HEK293 (cell line): ENCODE data around the gene WDR20.

Experiments
- BCL11B ChIP-seq: fragments of 450-650 bp; formaldehyde crosslinking; IDR thresholded peaks from 2 replicates; pipeline ENCODE4 v1.5.1; 2016; ENCODE audit warnings: low read depth, missing biosample characterization, missing genetic modification characterization
- CTCF ChIP-seq: fragments of 450-650 bp; formaldehyde crosslinking; IDR thresholded peaks from 2 replicates; pipeline ENCODE4 v1.5.1; 2016; ENCODE audit warnings: missing biosample characterization, missing genetic modification characterization
- TSHZ1 ChIP-seq: fragments of 450-650 bp; formaldehyde crosslinking; IDR thresholded peaks from 2 replicates; pipeline ENCODE4 v1.5.1; 2016; ENCODE audit warnings: missing biosample characterization, missing genetic modification characterization, borderline replicate concordance
- ZNF133 ChIP-seq: fragments of 450-650 bp; formaldehyde crosslinking; IDR thresholded peaks from 2 replicates; pipeline ENCODE4 v1.5.1; 2016; ENCODE audit warnings: missing biosample characterization, missing genetic modification characterization
- ZNF274 ChIP-seq, 2 experiments: fragments of 200-500 bp in 1 of 2; fragments of 450-650 bp in 1 of 2; sonication (Bioruptor generic) in 1 of 2; formaldehyde crosslinking in 1 of 2; IDR thresholded peaks; 2 replicates each; pipeline versions ENCODE4 v1.5.1 to v1.6.1; 2014 to 2016; ENCODE audit warnings: borderline replicate concordance in 1 of 2, inconsistent platforms in 1 of 2, low read length in 1 of 2, missing biosample characterization in 1 of 2, missing genetic modification characterization in 1 of 2
- ZNF302 ChIP-seq: fragments of 450-650 bp; formaldehyde crosslinking; IDR thresholded peaks from 2 replicates; pipeline ENCODE4 v1.5.1; 2016; ENCODE audit warnings: missing biosample characterization, missing genetic modification characterization, low read depth
- ZNF768 ChIP-seq: fragments of 450-650 bp; formaldehyde crosslinking; IDR thresholded peaks from 2 replicates; pipeline ENCODE4 v1.5.1; 2018; ENCODE audit warnings: missing biosample characterization, mild to moderate bottlenecking, missing genetic modification characterization
- TF ChIP-seq, protein P1 (sequence below): fragments of 450-650 bp; formaldehyde crosslinking; IDR thresholded peaks from 2 replicates; pipeline ENCODE4 v1.5.1; 2016; ENCODE audit warnings: missing biosample characterization, missing genetic modification characterization
- TF ChIP-seq, protein P2 (sequence below): fragments of 450-650 bp; formaldehyde crosslinking; IDR thresholded peaks from 2 replicates; pipeline ENCODE4 v1.5.1; 2016; ENCODE audit warnings: missing biosample characterization, missing genetic modification characterization, low read depth
- TF ChIP-seq, protein P3 (sequence below): fragments of 450-650 bp; formaldehyde crosslinking; IDR thresholded peaks from 2 replicates; pipeline ENCODE4 v1.5.1; 2016; ENCODE audit warnings: missing biosample characterization, missing genetic modification characterization

DNA sequence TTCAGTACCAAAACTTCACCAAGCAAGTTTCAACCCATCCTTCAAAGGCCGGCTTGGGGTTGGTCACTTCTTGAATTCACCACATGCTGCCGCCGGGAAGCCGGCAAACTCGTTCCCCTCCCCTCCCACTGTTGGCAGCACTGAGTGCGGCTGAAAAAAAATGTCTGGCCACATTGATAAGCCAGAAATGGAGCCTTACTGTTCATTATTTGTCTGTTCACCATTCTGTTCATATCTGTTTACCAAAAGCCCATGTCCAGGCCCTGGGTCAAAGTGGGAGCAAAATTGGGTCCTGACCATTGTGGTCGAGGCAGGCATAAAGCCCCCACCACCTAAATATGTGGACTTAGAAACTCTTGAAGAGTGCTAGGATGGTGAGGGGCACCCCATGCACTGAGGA lies 45.6 kb upstream of the WDR20 start:
- TF ChIP-seq BCL11B (tag by site-specific recombination) (no peak), ZNF302 (tag by site-specific recombination) (no peak), CTCF (tag by site-specific recombination) (no peak), ZNF768 (no peak), ZNF274 (IDR thresholded peaks at IDR 0.05; ENCODE audit: low read length) (no peak), ZNF274 (tag by site-specific recombination; IDR thresholded peaks at IDR 0.05; ENCODE audit: borderline replicate concordance) (no peak), TSHZ1 (tag by site-specific recombination) (no peak), ZNF133 (no peak)
- TF ChIP-seq, protein P1, sequence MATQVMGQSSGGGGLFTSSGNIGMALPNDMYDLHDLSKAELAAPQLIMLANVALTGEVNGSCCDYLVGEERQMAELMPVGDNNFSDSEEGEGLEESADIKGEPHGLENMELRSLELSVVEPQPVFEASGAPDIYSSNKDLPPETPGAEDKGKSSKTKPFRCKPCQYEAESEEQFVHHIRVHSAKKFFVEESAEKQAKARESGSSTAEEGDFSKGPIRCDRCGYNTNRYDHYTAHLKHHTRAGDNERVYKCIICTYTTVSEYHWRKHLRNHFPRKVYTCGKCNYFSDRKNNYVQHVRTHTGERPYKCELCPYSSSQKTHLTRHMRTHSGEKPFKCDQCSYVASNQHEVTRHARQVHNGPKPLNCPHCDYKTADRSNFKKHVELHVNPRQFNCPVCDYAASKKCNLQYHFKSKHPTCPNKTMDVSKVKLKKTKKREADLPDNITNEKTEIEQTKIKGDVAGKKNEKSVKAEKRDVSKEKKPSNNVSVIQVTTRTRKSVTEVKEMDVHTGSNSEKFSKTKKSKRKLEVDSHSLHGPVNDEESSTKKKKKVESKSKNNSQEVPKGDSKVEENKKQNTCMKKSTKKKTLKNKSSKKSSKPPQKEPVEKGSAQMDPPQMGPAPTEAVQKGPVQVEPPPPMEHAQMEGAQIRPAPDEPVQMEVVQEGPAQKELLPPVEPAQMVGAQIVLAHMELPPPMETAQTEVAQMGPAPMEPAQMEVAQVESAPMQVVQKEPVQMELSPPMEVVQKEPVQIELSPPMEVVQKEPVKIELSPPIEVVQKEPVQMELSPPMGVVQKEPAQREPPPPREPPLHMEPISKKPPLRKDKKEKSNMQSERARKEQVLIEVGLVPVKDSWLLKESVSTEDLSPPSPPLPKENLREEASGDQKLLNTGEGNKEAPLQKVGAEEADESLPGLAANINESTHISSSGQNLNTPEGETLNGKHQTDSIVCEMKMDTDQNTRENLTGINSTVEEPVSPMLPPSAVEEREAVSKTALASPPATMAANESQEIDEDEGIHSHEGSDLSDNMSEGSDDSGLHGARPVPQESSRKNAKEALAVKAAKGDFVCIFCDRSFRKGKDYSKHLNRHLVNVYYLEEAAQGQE (tag by site-specific recombination): no peak
- TF ChIP-seq, protein P2, sequence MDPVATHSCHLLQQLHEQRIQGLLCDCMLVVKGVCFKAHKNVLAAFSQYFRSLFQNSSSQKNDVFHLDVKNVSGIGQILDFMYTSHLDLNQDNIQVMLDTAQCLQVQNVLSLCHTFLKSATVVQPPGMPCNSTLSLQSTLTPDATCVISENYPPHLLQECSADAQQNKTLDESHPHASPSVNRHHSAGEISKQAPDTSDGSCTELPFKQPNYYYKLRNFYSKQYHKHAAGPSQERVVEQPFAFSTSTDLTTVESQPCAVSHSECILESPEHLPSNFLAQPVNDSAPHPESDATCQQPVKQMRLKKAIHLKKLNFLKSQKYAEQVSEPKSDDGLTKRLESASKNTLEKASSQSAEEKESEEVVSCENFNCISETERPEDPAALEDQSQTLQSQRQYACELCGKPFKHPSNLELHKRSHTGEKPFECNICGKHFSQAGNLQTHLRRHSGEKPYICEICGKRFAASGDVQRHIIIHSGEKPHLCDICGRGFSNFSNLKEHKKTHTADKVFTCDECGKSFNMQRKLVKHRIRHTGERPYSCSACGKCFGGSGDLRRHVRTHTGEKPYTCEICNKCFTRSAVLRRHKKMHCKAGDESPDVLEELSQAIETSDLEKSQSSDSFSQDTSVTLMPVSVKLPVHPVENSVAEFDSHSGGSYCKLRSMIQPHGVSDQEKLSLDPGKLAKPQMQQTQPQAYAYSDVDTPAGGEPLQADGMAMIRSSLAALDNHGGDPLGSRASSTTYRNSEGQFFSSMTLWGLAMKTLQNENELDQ (tag by site-specific recombination): no peak
- TF ChIP-seq, protein P3, sequence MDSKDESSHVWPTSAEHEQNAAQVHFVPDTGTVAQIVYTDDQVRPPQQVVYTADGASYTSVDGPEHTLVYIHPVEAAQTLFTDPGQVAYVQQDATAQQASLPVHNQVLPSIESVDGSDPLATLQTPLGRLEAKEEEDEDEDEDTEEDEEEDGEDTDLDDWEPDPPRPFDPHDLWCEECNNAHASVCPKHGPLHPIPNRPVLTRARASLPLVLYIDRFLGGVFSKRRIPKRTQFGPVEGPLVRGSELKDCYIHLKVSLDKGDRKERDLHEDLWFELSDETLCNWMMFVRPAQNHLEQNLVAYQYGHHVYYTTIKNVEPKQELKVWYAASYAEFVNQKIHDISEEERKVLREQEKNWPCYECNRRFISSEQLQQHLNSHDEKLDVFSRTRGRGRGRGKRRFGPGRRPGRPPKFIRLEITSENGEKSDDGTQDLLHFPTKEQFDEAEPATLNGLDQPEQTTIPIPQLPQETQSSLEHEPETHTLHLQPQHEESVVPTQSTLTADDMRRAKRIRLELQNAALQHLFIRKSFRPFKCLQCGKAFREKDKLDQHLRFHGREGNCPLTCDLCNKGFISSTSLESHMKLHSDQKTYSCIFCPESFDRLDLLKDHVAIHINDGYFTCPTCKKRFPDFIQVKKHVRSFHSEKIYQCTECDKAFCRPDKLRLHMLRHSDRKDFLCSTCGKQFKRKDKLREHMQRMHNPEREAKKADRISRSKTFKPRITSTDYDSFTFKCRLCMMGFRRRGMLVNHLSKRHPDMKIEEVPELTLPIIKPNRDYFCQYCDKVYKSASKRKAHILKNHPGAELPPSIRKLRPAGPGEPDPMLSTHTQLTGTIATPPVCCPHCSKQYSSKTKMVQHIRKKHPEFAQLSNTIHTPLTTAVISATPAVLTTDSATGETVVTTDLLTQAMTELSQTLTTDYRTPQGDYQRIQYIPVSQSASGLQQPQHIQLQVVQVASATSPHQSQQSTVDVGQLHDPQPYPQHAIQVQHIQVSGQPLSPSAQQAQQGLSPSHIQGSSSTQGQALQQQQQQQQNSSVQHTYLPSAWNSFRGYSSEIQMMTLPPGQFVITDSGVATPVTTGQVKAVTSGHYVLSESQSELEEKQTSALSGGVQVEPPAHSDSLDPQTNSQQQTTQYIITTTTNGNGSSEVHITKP (tag by site-specific recombination): no peak
